NCI-H146 treated with DMSO at 0.1 percent for 48 hours (cell line): Measurements from ENCODE around the gene C10orf88.
"Not testable (repeated sequence)": the region's sequence is repeated elsewhere in the genome, so short reads cannot be mapped to it uniquely, and the experiment has no call there.

Experiments used
- DNase-seq: peaks from one replicate; lab custom pipeline; 2025; ENCODE audit not compliant: unreplicated experiment; lab: John Stamatoyannopoulos, UW

C10orf88 gene

GRCh38 chr10:122962405-122962804 is 8.4 kb upstream of the C10orf88 start:
- no peak for DNase-seq

- DNase-seq: no peak
These were observed 3.4 kb upstream of the C10orf88 start for GRCh38 chr10:122957474-122957873.

GRCh38 chr10:122955892-122956291 is 1.9 kb upstream of the C10orf88 start:
- no peak for DNase-seq

GRCh38 chr10:122954731-122955050 is 664 bp upstream of the C10orf88 start:
- no peak for DNase-seq

- no peak for DNase-seq
These were observed 4.7 kb downstream of the C10orf88 start for GRCh38 chr10:122949296-122949695.

GRCh38 chr10:122939856-122940543 is 14.0 kb downstream of the C10orf88 start:
- DNase-seq: no peak

GRCh38 chr10:122939133-122939855 is 14.7 kb downstream of the C10orf88 start:
- DNase-seq: no peak

- no peak for DNase-seq
These were observed 22.7 kb downstream of the C10orf88 start for GRCh38 chr10:122931088-122931906.

GRCh38 chr10:122930140-122930539 is 23.9 kb downstream of the C10orf88 start:
- no peak for DNase-seq

GRCh38 chr10:122915700-122916099 is 38.3 kb downstream of the C10orf88 start:
- no peak for DNase-seq

GRCh38 chr10:122911889-122912484 is 42.0 kb downstream of the C10orf88 start:
- DNase-seq: no peak

- no peak for DNase-seq
These were observed 43.7 kb downstream of the C10orf88 start, which contains the start of gene FAM24A for GRCh38 chr10:122910310-122910709. Gene FAM24A (plus strand): TSS chr10:122910610. CDS start chr10:122911635, 1,025 bp downstream.

- DNase-seq: not testable (repeated sequence)
These were observed 50.2 kb downstream of the C10orf88 start for GRCh38 chr10:122903861-122904260.

- DNase-seq: no peak
These were observed 59.6 kb downstream of the C10orf88 start for GRCh38 chr10:122894261-122894944.

GRCh38 chr10:122884166-122884565 is 69.9 kb downstream of the C10orf88 start:
- DNase-seq: no peak

GRCh38 chr10:122882766-122883165 is 71.3 kb downstream of the C10orf88 start:
- DNase-seq: no peak
